DMS53 (cell line): ENCODE measurements around the gene CHURC1.

ENCODE experiments used
- DNase-seq: peaks from one replicate; lab custom pipeline; 2025; lab: John Stamatoyannopoulos, UW

The CHURC1 gene

DNA sequence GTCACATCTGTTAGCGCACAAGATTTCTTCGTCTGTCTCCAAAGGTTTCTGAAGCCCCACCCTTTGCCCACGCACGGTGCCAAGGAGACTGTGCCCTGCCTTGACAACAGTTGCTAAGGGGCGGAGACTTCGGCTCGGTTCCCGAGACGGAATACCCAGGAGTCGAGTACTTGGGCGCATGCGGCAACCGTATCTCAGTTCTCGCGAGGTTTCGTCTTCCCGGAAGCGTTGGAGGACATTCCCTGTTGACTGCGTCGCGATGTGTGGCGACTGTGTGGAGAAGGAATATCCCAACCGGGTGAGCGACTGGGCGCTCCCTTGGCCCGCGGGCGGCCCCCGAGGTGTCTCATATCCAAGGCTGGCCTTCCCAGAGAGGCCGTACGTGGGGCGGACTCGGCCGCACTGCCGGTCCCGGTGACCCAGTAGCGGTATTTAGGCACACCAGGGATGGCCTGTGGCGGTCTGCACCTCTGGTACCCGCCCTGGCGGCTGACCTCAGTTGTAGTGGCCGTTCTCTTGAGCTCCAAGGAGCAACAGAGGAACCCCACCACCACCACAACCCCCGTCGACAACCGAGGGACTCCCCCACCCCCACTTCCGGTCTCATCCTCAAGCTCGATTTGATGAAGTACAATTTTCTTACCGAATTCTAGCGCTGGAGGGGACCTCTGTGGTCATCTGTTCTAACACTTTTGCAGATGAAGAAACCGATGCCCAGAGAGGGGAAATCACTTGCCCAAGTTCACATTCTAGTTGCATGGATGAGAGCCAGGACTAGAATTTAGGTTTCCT, at the start of gene CHURC1:
TSS of gene CHURC1 (plus strand) at position 219 of the 792 bp plus-strand sequence. CDS start at position 260, 41 bp downstream.
- peak; percentile 99 for DNase-seq

GRCh38 chr14:64865109-64865508, 49.1 kb upstream of the CHURC1 start:
- no peak for DNase-seq

DNA sequence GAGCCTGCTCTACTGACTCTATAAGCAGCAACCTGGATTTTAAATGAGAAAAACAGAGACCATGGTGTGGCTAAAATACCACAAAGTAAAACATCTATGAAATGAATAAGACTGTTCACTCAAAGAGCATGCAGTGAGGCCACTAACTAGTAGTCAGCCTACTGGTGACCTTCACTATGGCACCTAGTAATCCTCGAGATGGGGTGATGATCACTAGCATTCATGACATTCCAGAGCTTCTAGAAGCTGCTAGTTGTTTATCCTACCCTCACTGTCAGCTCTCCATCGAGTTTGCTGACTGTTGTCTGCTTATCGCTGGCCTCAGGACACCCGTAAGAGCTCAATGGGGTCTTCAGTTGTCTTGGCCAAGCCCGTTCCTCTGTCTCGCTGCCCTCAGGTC, 48.3 kb upstream of the CHURC1 start:
- no peak for DNase-seq

GRCh38 chr14:64867182-64867581, 47.1 kb upstream of the CHURC1 start:
- no peak for DNase-seq

GRCh38 chr14:64868379-64868778, 45.9 kb upstream of the CHURC1 start:
- no peak for DNase-seq

DNA sequence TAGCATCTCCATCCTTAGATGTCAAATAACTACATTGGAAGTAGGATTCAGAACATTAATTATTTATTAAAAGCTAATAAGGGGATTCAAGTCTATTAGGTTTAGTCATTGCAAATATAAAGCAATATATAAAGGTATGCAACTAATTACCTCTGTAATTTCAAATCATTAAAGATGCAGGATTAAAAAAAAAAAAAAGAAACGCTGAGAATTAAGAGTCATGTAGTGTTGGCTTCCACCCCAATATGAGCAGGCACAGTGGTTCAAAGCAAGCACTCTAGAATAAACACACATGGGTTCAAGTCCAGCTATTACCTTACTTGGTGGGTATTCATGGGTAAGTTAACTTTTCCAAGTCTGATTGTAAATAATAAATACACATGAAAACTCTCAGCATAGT, 45.4 kb upstream of the CHURC1 start:
- DNase-seq: no peak

- no peak for DNase-seq
Measured at GRCh38 chr14:64870160-64870559, 44.1 kb upstream of the CHURC1 start.

- no peak for DNase-seq
Measured at GRCh38 chr14:64871344-64871743, 42.9 kb upstream of the CHURC1 start.

DNA sequence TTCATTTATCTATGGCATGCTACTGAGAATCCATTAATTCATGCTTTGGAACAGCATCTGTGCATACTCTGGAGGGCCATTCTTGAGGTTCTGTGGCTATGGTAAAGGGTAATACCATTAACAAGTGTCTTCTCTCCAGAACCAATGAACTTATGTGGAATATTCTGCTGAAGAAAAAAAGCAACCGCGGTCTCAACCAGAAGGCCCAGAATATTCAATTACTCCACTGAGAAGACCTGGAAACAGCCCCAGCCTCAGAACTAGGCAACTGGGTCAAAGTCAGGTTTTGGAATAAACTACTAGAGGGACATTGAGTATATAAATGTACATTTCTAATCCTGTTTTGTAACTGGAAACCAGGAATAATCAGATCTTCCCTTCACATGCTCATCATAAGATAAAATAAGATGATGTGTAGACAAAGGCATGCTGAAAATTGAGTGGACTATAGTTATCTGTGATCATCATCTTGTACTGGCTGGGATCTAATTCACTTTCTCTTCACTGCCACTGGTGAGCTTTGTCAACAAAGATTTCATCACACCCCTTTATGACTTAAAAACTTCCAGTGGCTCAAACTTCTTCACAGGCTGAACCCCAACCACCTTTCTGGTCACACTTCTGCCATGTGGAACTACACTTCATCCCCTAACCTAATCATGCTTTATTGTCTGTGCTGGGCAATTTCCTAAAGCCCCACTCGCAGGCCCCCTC, 40.6 kb upstream of the CHURC1 start:
- no peak for DNase-seq

DNA sequence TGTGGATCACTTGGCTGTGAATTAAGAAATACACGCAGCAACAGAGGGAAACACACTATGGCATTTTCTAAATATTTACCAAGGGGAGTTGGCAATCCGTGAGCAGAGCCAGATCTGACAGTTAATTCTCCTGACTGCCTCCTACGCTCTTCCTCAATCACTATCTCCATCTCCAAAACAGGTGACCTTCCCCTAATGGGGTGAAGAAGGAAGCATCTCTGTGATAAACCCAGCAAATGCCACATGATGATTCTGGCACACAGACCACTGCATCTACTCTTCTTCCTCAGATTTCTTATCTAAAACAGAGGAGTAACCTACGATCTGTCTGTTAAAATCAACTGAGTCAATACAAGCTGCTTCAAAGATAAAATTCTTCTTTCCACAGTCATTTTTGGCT, 38.9 kb upstream of the CHURC1 start:
- no peak for DNase-seq

DNA sequence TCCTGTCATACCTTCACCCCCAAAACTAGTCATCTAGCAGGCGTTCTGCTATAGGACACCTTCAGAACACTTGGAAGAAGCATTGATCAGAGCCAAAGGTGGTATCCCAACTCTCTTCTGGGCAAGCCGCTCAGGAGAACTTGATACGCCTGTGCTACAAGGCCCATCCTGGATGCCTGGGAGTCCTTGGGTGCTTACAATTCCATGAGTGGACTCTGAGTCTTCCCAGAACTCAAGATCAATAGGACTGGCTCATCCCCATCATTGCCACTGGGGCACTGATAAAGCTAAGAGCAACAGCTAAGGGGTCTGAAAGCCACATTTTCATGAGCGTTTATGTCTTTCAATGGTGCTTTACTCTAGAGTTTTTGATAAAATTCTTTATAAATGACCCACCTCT, 36.4 kb upstream of the CHURC1 start:
- DNase-seq: no peak

DNA sequence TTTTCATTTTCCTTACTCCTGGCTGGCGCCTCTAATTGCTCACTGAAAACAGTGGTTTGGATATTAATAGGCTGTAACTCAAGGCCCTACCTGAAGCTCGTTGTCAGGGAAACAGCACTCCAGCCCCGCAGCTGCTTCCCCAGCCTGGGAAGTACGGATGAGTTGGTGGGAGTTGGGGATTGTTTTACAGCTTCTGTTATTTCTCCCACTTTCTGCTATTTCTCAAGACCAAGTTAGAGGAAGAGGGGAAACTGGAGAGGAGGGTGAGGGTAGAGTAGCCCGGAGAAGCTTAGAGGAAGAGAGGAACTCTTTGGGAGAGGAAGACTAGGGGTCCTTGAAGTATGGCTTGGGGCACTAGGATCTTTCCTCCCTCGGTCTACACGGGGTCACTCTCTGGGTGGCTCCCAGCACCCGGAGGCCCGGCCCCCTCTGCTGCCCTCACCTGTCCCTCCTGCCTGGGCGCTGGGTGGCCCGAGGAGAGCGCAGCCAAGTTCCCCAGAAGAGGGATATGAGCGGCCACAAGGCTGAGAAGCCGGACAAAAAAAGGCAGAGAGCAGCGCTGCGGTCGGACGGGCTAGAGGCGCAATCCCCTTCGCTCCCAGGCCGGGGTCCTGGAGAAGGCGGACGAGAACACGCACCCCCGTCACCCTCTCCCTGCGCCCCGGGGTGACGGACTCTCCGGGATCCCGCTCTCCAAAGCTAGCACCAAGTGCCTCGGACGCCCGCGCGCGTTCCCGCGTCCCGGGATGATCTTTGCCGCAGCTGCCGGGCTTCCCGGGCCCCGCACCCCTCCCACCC, 35.2 kb upstream of the CHURC1 start:
- DNase-seq: peak; percentile 68

DNA sequence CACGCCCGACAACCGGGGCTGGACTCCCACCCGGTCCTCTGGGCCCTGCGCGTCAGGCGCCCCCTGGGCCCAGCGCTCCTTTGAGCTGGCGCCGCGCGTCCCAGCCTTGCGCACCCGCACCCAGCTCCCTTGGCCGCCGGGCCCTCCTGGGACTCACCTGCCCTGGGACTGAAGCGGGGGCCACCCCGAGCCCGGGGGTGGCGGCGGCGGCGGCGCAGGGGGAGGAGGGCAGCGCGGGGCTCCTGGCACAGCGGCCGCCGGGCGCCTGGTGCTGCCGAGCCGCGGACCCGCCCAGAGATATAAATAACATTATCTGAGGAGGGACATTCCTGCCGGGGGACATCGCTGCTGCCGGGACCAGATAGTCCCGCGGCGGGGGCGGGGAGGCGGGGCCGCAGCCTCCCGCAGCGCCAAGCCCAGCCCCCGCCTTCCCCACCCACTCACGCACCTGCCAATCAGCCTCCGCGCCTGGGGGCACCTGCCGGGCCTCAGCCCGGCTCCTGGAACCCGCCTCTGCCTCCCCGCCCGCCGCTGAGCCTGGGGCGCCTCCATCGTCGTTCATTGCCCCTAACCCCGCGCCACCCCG, 34.5 kb upstream of the CHURC1 start, which contains the start of gene SPTB:
TSS of gene SPTB (minus strand) at position 273 of the 586 bp plus-strand sequence. CDS start 56,813 bp downstream, outside the sequence.
- peak; percentile 85 for DNase-seq

DNA sequence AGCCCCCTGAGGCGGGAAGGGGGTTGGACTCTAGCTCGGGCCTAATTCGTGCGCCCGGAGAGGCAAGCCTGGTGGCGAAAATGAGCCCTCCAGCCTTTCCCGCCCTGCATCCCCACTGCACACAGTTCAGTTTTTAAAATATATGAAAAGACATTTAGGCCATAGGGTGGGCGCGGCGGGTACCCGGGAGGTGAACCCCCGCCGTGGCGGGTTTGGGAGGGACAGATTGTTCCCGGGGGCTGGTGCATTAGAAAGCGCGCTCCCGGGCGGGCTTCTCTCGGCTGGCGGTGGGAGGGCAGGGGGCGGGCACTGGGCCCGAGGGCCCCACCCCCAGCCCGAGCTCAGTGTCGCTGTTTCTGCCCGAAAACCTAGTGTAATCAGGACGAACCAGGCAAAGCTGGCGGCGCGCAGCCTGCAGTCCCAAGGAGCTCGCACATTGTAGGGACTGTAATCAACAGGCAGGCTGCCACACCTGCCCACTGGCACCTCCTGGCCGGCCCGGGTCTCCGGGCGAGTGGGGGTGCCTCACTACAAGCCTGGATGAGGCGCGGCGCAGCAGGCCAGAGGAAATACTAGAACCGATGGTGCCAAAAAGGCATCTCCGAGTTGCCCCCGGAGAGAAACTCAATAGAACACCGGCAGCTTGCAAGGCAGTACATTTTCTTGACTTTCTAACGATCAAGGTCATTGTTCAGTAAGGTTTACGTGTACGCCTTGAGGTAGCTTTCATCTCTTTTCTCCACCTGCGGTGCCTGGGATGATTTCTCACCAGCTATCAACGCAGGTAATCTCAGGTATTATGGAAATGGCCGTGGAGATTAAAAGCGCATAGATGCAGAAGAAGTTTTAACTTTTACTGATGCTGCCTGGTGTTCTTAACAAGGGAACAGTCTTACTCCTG, 33.8 kb upstream of the CHURC1 start:
- DNase-seq: peak; percentile 85

GRCh38 chr14:64885559-64885958, 28.7 kb upstream of the CHURC1 start:
- DNase-seq: no peak

GRCh38 chr14:64889352-64889751, 24.9 kb upstream of the CHURC1 start:
- no peak for DNase-seq

GRCh38 chr14:64891173-64891838, 22.9 kb upstream of the CHURC1 start:
- DNase-seq: no peak

- peak; percentile 81 for DNase-seq
Measured at GRCh38 chr14:64891839-64892375, 22.3 kb upstream of the CHURC1 start.

DNA sequence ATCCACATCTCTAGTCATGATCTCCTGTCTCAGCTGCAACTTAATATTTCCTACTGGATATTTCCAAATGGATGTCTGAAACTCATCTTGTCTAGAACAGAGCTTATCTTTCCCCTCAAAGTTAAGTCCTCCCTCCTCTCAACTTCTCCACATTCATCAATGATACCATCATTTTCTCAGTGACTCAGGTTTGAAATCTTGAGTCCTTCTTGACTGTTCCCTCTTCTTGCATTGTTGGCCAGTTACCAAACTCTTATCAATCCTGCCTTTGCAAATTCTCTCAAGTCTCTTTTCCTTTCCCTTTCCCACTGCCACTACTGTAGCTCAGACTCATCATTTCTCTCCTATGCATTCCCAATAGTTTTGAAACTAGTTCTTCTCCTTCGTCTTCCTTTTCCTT, 14.3 kb upstream of the CHURC1 start:
- DNase-seq: no peak

- no peak for DNase-seq
Measured at GRCh38 chr14:64906022-64906421, 8.2 kb upstream of the CHURC1 start.
